Gastrocnemius medialis (tissue), 4 donors: ENCODE measurements around the gene MRPL33. TPM values are rescaled to one million over a fixed set of nuclear protein-coding genes. Genes with fewer than 3 reads are reported as not detected.
"Not testable (repeated sequence)": the region's sequence is repeated elsewhere in the genome, so short reads cannot be mapped to it uniquely, and the experiment has no call there.

ENCODE experiments used
- ATAC-seq, 2 donors: fragments of 150-250 bp; one replicate each; pipeline ENCODE4 v1.9.1; 2016
- DNase-seq, 2 donors: peaks; one replicate each; pipeline ENCODE4 v3.0.0-alpha.2; 2019
- H3K27ac ChIP-seq, 4 donors: fragments of 200-600 bp; sonication (generic); 1 replicate in 1 of 4; 2 replicates in 3 of 4; pipeline ENCODE4 v1.5.1; 2016 to 2018; ENCODE audit warnings: mild to moderate bottlenecking in 2 of 4, moderate library complexity in 1 of 4
- H3K27me3 ChIP-seq, 3 donors: fragments of 200-600 bp; sonication (generic) in 2 of 3; 1 replicate in 1 of 3; 2 replicates in 2 of 3; pipeline versions ENCODE4 v1.5.1 to v1.6.0; 2016 to 2019; ENCODE audit warnings: mild to moderate bottlenecking in 1 of 3, moderate library complexity in 1 of 3
- H3K36me3 ChIP-seq, 2 donors: fragments of 200-600 bp; sonication (generic) in 1 of 2; one replicate each; pipeline ENCODE4 v1.5.1; 2017 to 2018
- H3K4me1 ChIP-seq, 2 donors: fragments of 200-600 bp; sonication (generic) in 1 of 2; one replicate each; pipeline ENCODE4 v1.5.1; 2016 to 2017; ENCODE audit warnings: mild to moderate bottlenecking in 2 of 2
- H3K4me3 ChIP-seq, 4 donors: fragments of 200-600 bp; sonication (generic) in 3 of 4; 1 replicate in 1 of 4; 2 replicates in 3 of 4; pipeline ENCODE4 v1.5.1; 2016 to 2019; ENCODE audit warnings: mild to moderate bottlenecking in 2 of 4
- H3K9me3 ChIP-seq, 3 donors: fragments of 200-600 bp; sonication (generic) in 2 of 3; 1 replicate in 1 of 3; 2 replicates in 2 of 3; pipeline ENCODE4 v1.5.1; 2016 to 2019
- POLR2A ChIP-seq, 2 donors: fragments of 450-650 bp; IDR thresholded peaks; one replicate each; pipeline ENCODE4 v1.6.1; 2017; ENCODE audit warnings: antibody characterized with exemption in 2 of 2, mild to moderate bottlenecking in 2 of 2, moderate library complexity in 2 of 2
- in situ Hi-C, 4 donors: fragments of 200-750 bp; cut with MboI; loops; one replicate each; pipeline versions ENCODE4 v1.15.0 to v1.8.0; 2017; ENCODE audit warnings: low sequenced_read_pairs in 4 of 4
- intact Hi-C: fragments of 100-400 bp; cut with DNase I; formaldehyde crosslinking; loops from one replicate; pipeline ENCODE4 v1.15.1; 2023; ENCODE audit warnings: low total_unique reads
- total RNA-seq, 4 donors: library from RNA; depleted of rRNA; stranded (reverse); fragments of >200 nt; gene quantifications; one replicate each; pipeline versions ENCODE4 v1.1.0 to v1.2.3, GENCODE V29; 2016
- TF ChIP-seq, protein P1 (sequence below), 5 experiments: fragments of 450-650 bp in 3 of 5; fragments of 200-600 bp in 2 of 5; sonication (generic) in 2 of 5; IDR thresholded peaks in 4 of 5; conservative IDR thresholded peaks in 1 of 5; 1 replicate in 4 of 5; 2 replicates in 1 of 5; pipeline ENCODE4 v1.5.1; 2016 to 2019; ENCODE audit warnings: antibody characterized with exemption in 5 of 5, mild to moderate bottlenecking in 3 of 5, moderate library complexity in 3 of 5

MRPL33 gene
- total RNA-seq, 4 donors from 2014 or later, result 231 to 500 (median 388) TPM

DNA sequence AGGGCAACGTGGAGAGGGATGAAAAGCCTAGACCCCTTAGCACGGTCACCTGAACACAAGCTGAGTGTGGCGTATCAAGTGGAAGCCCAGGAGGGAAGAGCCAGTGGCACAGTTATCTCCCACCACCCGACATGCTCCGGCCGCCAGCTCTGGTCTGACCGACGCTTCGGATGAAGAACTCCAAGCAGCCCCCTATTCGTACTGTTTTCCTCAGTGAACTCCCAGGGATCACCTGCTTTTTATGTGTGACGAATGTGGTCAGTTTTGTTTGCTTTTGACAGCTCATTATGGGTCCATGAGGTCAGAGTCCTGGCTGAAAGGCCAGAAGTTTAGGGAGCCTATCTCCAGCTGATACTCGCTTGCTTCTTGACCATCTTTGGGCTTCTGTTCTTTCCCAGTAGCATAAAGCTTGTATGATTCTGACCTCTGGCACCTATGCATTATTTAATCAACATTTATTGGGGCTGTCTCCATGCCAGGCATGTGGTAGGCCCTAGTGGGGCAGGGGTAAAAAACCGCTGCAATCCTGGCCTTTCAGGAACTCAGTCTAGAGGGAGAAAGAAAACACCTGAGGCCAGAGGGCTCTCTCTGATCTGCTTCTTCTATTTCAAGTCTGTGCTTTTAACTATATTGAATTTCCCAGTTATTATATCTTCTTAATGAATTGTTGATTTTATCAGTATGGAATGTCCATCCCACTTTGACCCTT, 33.0 kb upstream of the MRPL33 start:
- Histone ChIP-seq H3K27ac (peak overlapping the region; percentile 15 to 56 (median 40)), H3K36me3 (no peaks in the 10 kb centered on the region), H3K4me3 (no peak overlapping the region), H3K27me3 (no peaks in the 10 kb centered on the region), H3K9me3 (no peaks in the 10 kb centered on the region), H3K4me1 (peaks cover 9 to 13% of the 10 kb centered on the region in 2 donors)
- intact Hi-C loops, result no loop called here
- DNase-seq (no peak), ATAC-seq (no peak)
- in situ Hi-C loops, result no loop called here
- TF ChIP-seq, protein P1, sequence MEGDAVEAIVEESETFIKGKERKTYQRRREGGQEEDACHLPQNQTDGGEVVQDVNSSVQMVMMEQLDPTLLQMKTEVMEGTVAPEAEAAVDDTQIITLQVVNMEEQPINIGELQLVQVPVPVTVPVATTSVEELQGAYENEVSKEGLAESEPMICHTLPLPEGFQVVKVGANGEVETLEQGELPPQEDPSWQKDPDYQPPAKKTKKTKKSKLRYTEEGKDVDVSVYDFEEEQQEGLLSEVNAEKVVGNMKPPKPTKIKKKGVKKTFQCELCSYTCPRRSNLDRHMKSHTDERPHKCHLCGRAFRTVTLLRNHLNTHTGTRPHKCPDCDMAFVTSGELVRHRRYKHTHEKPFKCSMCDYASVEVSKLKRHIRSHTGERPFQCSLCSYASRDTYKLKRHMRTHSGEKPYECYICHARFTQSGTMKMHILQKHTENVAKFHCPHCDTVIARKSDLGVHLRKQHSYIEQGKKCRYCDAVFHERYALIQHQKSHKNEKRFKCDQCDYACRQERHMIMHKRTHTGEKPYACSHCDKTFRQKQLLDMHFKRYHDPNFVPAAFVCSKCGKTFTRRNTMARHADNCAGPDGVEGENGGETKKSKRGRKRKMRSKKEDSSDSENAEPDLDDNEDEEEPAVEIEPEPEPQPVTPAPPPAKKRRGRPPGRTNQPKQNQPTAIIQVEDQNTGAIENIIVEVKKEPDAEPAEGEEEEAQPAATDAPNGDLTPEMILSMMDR (IDR thresholded peaks at IDR 0.05 in 4 of 5, conservative IDR thresholded peaks at IDR 0.05 in 1 of 5), result no peak
- TF ChIP-seq POLR2A (IDR thresholded peaks at IDR 0.05), result no peak

DNA sequence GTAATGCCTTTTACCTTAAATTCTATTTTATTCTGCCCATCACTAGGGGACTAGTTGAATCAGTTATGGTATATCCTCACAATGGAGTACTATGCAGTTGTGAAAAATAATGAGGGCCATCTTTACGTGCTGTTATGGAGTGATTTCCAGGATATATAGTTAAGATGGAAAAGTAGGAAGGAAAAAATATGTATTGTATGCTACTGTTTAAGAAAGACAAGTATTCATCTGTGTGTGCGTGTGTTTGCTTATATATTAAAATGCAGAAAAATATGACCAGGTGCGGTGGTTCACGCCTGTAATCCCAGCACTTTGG, 32.5 kb upstream of the MRPL33 start:
- intact Hi-C loops, result no loop called here
- Histone ChIP-seq H3K36me3 (no peaks in the 10 kb centered on the region), H3K27ac (peak overlapping the region in 1 of 4 donors; percentile 56), H3K4me1 (peaks cover 9 to 13% of the 10 kb centered on the region in 2 donors), H3K27me3 (no peaks in the 10 kb centered on the region), H3K9me3 (no peaks in the 10 kb centered on the region), H3K4me3 (no peak overlapping the region)
- TF ChIP-seq, protein P1 (IDR thresholded peaks at IDR 0.05 in 4 of 5, conservative IDR thresholded peaks at IDR 0.05 in 1 of 5), result no peak
- no peak for TF ChIP-seq POLR2A (IDR thresholded peaks at IDR 0.05)
- in situ Hi-C loops, result no loop called here
- ATAC-seq, result no peak
- DNase-seq, result no peak

DNA sequence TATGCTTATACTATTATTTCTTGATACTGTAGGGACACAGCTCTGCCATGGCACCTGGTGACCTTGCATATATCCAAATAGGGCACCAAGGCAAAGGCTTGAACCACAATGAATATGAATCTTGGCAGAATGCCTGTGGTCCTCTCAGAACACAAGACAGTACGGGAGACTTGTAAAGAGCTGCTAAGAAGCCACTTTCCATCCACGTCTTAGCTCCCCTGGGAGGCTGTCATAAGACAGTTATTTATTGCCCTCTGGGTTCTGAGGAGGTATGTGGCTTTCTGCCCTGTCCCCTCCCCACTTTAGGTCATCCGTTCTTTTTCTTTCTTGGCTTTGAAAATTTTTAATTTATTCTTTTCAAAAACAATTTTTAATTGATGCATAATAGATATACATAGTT, 29.8 kb upstream of the MRPL33 start:
- Histone ChIP-seq H3K36me3 (no peaks in the 10 kb centered on the region), H3K4me1 (no peaks in the 10 kb centered on the region), H3K4me3 (no peak overlapping the region), H3K27me3 (no peaks in the 10 kb centered on the region), H3K27ac (no peak overlapping the region), H3K9me3 (no peaks in the 10 kb centered on the region)
- in situ Hi-C loops, result no loop called here
- TF ChIP-seq, protein P1 (IDR thresholded peaks at IDR 0.05 in 4 of 5, conservative IDR thresholded peaks at IDR 0.05 in 1 of 5), result no peak
- no peak for TF ChIP-seq POLR2A (IDR thresholded peaks at IDR 0.05)
- ATAC-seq (no peak), DNase-seq (no peak)
- intact Hi-C loops, result no loop called here

DNA sequence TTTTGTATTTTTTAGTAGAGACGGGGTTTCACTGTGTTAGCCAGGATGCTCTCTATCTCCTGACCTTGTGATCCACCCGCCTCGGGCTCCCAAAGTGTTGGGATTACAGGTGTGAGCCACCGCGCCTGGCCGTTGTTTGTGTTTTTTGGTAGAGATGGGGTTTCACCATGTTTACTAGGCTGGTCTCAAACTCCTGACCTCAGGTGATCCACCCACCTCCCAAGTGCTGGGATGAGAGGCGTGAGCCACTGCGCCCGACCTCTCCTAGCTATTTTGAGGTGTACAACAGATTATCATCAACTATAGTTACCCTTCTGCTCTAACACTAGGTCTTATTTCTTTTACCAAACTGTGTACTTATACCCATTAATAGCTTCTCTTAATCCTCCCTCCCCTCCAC, 28.9 kb upstream of the MRPL33 start:
- intact Hi-C loops (no loop called here), in situ Hi-C loops (no loop called here)
- no peaks in the 10 kb centered on the region for H3K4me1 ChIP-seq
- no peaks in the 10 kb centered on the region for H3K36me3 ChIP-seq
- H3K4me3 ChIP-seq, result no peak overlapping the region
- H3K9me3 ChIP-seq, result no peaks in the 10 kb centered on the region
- ATAC-seq (no peak), DNase-seq (no peak)
- H3K27me3 ChIP-seq, result no peaks in the 10 kb centered on the region
- TF ChIP-seq POLR2A (IDR thresholded peaks at IDR 0.05), result no peak
- TF ChIP-seq, protein P1 (IDR thresholded peaks at IDR 0.05 in 4 of 5, conservative IDR thresholded peaks at IDR 0.05 in 1 of 5), result no peak
- no peak overlapping the region for H3K27ac ChIP-seq

DNA sequence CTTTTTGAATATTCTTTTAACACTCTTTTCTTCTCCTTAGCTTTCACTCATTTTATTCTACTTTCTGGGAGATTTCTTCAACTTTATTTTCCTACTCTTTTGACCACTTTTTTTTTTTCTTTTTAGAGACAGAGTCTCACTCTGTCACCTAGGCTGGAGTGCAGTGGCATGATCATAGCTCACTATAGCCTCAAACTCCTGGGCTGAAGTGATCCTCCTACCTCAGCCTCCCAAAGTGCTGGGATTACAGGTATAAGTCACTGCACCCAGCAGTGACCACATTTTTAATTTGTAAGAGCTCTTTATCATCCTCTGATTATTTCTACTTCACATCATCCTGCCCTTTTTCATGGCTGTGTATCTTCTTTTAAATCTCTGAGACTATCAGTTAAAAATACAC, 26.0 kb upstream of the MRPL33 start:
- H3K4me1 ChIP-seq, ATAC-seq, H3K27me3 ChIP-seq, DNase-seq, H3K36me3 ChIP-seq, H3K27ac ChIP-seq, H3K4me3 ChIP-seq, in situ Hi-C loops, intact Hi-C loops, H3K9me3 ChIP-seq: not testable (repeated sequence)
